ENCODE data around the gene TNFRSF1A.

- TF ChIP-seq, protein P1, sequence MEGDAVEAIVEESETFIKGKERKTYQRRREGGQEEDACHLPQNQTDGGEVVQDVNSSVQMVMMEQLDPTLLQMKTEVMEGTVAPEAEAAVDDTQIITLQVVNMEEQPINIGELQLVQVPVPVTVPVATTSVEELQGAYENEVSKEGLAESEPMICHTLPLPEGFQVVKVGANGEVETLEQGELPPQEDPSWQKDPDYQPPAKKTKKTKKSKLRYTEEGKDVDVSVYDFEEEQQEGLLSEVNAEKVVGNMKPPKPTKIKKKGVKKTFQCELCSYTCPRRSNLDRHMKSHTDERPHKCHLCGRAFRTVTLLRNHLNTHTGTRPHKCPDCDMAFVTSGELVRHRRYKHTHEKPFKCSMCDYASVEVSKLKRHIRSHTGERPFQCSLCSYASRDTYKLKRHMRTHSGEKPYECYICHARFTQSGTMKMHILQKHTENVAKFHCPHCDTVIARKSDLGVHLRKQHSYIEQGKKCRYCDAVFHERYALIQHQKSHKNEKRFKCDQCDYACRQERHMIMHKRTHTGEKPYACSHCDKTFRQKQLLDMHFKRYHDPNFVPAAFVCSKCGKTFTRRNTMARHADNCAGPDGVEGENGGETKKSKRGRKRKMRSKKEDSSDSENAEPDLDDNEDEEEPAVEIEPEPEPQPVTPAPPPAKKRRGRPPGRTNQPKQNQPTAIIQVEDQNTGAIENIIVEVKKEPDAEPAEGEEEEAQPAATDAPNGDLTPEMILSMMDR (optimal IDR thresholded peaks at IDR 0.05 in 1 of 3, IDR thresholded peaks at IDR 0.05 in 1 of 3, conservative IDR thresholded peaks at IDR 0.05 in 1 of 3; ENCODE audit: extremely low read depth in 1 of 3, insufficient read depth in 2 of 3, low read length in 3 of 3), result no peak
- no peak for TF ChIP-seq EZH2 (IDR thresholded peaks at IDR 0.05; ENCODE audit: low read length)
Observed at GRCh38 chr12:6343518-6343917, 1.6 kb upstream of the TNFRSF1A start.

Data from keratinocyte (primary cell).